Right renal pelvis (tissue), 4 donors: ENCODE measurements around the gene EEFSEC. TPM values are rescaled to one million over a fixed set of nuclear protein-coding genes. Genes with fewer than 3 reads are reported as not detected.

ENCODE experiments used
- DNase-seq, 4 donors: peaks; one replicate each; pipeline ENCODE4 v3.0.0-alpha.2; 2013; ENCODE audit warnings: low read depth in 4 of 4, low spot score in 3 of 4, missing footprints in 1 of 4
- polyA plus RNA-seq, 4 donors: library from polyadenylated mRNA; unstranded; fragments of 120-200 nt; gene quantifications; one replicate each; pipeline ENCODE4 v1.2.1, GENCODE V29; 2013; ENCODE audit not compliant: insufficient read length in 4 of 4

The EEFSEC gene
- polyA plus RNA-seq, 4 donors = 24.1 to 31.5 (median 26.2) TPM

- no peak for DNase-seq
Measured at GRCh38 chr3:128324911-128325592, 171.8 kb downstream of the EEFSEC start.

- DNase-seq = no peak
Measured at GRCh38 chr3:128326051-128326823, 173.0 kb downstream of the EEFSEC start.

GRCh38 chr3:128327606-128328031 lies 174.3 kb downstream of the EEFSEC start:
- DNase-seq = no peak

GRCh38 chr3:128328546-128329458 lies 175.5 kb downstream of the EEFSEC start:
- no peak for DNase-seq

- no peak for DNase-seq
Measured at GRCh38 chr3:128329491-128330213, 176.4 kb downstream of the EEFSEC start.

GRCh38 chr3:128330214-128330842 lies 177.0 kb downstream of the EEFSEC start:
- DNase-seq = no peak

GRCh38 chr3:128334086-128334645 lies 180.9 kb downstream of the EEFSEC start:
- no peak for DNase-seq

GRCh38 chr3:128334766-128335165 lies 181.5 kb downstream of the EEFSEC start:
- DNase-seq = no peak

- no peak for DNase-seq
Measured at GRCh38 chr3:128335621-128336296, 182.5 kb downstream of the EEFSEC start.

- no peak for DNase-seq
Measured at GRCh38 chr3:128336337-128337156, 183.3 kb downstream of the EEFSEC start.

GRCh38 chr3:128337305-128337704 lies 184.0 kb downstream of the EEFSEC start:
- DNase-seq = no peak

- DNase-seq = peak in 1 of 4 donors; percentile 34
Measured at GRCh38 chr3:128338536-128339330, 185.5 kb downstream of the EEFSEC start.

GRCh38 chr3:128339491-128340012 lies 186.3 kb downstream of the EEFSEC start:
- no peak for DNase-seq

- no peak for DNase-seq
Measured at GRCh38 chr3:128340198-128340903, 187.1 kb downstream of the EEFSEC start.

- no peak for DNase-seq
Measured at GRCh38 chr3:128340904-128341555, 187.7 kb downstream of the EEFSEC start.
